Measurements from ENCODE around the gene RPAP2.

Gene RPAP2

GRCh38 chr1:92442351-92442750, 143.5 kb downstream of the RPAP2 start:
- no peak for DNase-seq (ENCODE audit: extremely low read depth, low read depth)
- no peak for TF ChIP-seq CTCF (IDR thresholded peaks at IDR 0.05; ENCODE audit: low read depth, low read length, missing control alignments)
- no peak overlapping the region for H3K4me3 ChIP-seq (replicated peaks; ENCODE audit: low read depth, low read length)

- TF ChIP-seq CTCF (IDR thresholded peaks at IDR 0.05; ENCODE audit: low read depth, low read length, missing control alignments): no peak
- DNase-seq (ENCODE audit: extremely low read depth, low read depth): no peak
- no peak overlapping the region for H3K4me3 ChIP-seq (replicated peaks; ENCODE audit: low read depth, low read length)
Observed at GRCh38 chr1:92443893-92444292, 145.0 kb downstream of the RPAP2 start.

- DNase-seq (ENCODE audit: extremely low read depth, low read depth): no peak
- no peak for TF ChIP-seq CTCF (IDR thresholded peaks at IDR 0.05; ENCODE audit: low read depth, low read length, missing control alignments)
- no peak overlapping the region for H3K4me3 ChIP-seq (replicated peaks; ENCODE audit: low read depth, low read length)
Observed at GRCh38 chr1:92444351-92444750, 145.5 kb downstream of the RPAP2 start.

- DNase-seq (ENCODE audit: extremely low read depth, low read depth): no peak
- TF ChIP-seq CTCF (IDR thresholded peaks at IDR 0.05; ENCODE audit: low read depth, low read length, missing control alignments): no peak
- H3K4me3 ChIP-seq (replicated peaks; ENCODE audit: low read depth, low read length): no peak overlapping the region
Observed at GRCh38 chr1:92445865-92446264, 147.0 kb downstream of the RPAP2 start.

- DNase-seq (ENCODE audit: extremely low read depth, low read depth): no peak
- no peak for TF ChIP-seq CTCF (IDR thresholded peaks at IDR 0.05; ENCODE audit: low read depth, low read length, missing control alignments)
- no peak overlapping the region for H3K4me3 ChIP-seq (replicated peaks; ENCODE audit: low read depth, low read length)
Observed at GRCh38 chr1:92446546-92446945, 147.7 kb downstream of the RPAP2 start.

- DNase-seq (ENCODE audit: extremely low read depth, low read depth): no peak
- H3K4me3 ChIP-seq (replicated peaks; ENCODE audit: low read depth, low read length): no peak overlapping the region
- TF ChIP-seq CTCF (IDR thresholded peaks at IDR 0.05; ENCODE audit: low read depth, low read length, missing control alignments): no peak
Observed at GRCh38 chr1:92447033-92447681, 148.3 kb downstream of the RPAP2 start.

- DNase-seq (ENCODE audit: extremely low read depth, low read depth): no peak
- TF ChIP-seq CTCF (IDR thresholded peaks at IDR 0.05; ENCODE audit: low read depth, low read length, missing control alignments): no peak
- H3K4me3 ChIP-seq (replicated peaks; ENCODE audit: low read depth, low read length): no peak overlapping the region
Observed at GRCh38 chr1:92447976-92448375, 149.1 kb downstream of the RPAP2 start.
